HG03520 (cell line): Measurements from ENCODE around the gene UPF2.

ENCODE experiments used
- ATAC-seq: cut with Tn5 transposase; IDR thresholded peaks from one replicate; pipeline ENCODE4 v1.9.1; 2021; ENCODE audit warnings: mild to moderate bottlenecking, moderate library complexity; ENCODE audit not compliant: unreplicated experiment

The UPF2 gene

GRCh38 chr10:11962176-11962575 lies 80.4 kb downstream of the UPF2 start:
- no peak for ATAC-seq

DNA sequence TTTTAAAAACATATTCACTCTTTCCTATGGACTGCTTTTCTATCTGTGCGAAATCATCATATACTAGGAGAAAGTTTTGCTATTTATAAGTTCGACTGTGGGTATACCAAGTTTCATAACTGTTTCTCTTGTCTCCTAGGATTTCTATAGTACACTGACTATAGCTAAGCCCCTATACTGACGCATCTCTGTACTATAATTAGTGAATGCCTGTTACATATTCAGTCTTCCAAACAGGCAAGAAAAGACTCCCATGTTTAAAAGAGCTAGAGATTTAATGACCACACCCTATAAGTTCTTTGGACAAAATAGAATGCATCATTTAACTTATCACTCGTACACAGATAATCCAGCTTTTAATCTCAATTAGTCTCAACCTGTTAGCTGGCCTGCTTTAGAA lies 80.8 kb downstream of the UPF2 start:
- no peak for ATAC-seq

- no peak for ATAC-seq
Observed at GRCh38 chr10:11959966-11960365, 82.6 kb downstream of the UPF2 start.

DNA sequence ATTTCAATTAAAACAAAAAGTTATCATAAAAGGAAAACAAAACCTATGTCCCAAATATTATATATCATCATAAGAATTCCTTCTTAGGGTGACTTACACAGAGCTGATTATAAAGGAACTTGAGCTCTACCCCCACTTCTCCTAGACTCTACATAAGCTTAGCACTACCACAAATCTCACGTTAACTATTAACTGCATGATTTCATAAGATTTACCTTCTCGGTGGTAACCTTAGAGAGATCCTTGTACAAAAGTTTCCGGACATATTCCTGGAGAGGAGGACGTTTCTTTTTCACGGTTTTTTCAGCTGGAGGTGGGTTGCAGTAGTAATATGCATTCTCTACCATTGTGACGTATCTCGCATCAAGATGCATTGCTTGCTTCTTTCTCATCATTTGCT lies 83.7 kb downstream of the UPF2 start:
- no peak for ATAC-seq

DNA sequence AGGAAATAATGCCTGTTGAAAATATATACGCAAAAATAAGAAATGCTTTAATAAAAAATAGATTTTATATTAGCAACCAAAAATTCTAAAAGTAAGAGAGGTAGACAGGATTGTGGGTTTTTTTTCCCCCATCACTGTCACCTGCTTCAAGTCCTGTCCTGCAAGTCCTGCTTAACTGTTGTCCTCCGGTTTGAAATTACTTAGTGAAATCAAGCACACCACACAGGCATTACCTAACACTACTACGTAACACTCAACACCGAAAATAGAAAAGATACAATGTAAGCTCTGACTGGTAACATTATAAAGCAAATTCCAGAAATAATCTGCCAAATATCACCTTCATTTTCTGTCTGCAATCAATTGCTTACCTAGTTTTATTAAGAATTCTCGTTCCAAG lies 90.9 kb downstream of the UPF2 start:
- ATAC-seq: no peak

DNA sequence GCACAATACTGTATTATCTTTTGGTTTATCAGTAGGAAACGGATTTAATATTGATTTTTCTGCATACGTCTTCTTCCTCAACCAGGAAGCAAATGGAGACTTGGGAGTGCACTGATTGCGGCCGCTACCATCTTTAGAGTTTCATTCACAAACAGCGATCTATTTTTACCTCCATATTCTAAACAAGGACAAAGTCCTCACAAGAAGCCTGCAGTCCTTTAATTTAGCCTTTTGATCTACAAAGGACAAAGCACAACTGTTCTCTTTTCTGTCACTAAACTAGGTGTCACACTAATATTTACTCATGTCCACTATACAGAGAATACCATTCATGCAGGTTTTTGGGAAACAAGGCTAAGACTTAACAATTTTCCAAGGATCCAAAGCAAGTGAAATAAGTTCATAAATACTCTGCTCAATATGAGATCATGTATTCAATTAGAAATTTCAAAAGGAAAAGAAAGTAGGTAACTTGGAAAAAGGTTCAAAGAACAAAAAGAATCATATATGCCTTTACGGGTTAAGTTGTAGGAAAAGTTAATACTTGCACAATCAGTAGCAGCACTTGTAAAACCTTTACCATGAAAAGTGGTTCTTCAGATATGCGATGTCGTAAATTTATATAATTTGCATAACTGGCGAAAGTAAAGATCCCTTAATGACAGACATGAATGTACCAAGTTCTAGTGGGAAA lies 92.1 kb downstream of the UPF2 start:
- ATAC-seq: no peak

- no peak for ATAC-seq
Observed at GRCh38 chr10:11949152-11949551, 93.5 kb downstream of the UPF2 start.

DNA sequence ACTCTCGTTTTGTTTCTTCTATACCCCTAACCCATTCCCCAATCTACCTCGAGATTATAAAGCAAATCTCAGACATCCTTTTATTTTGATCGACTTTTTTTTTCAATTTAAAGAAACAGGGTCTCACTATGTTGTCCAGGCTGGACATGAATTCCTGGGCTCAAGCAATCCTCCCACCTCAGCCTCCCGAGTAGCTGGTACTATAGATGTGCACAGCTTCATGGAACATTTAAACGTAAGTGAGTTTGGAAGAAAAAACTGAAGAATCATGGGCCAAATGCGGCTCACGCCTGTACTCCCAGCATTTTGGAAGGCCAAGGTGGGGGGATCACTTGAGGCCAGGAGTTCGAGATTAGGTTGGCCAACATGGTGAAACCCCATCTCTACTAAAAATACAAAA lies 96.0 kb downstream of the UPF2 start:
- no peak for ATAC-seq

DNA sequence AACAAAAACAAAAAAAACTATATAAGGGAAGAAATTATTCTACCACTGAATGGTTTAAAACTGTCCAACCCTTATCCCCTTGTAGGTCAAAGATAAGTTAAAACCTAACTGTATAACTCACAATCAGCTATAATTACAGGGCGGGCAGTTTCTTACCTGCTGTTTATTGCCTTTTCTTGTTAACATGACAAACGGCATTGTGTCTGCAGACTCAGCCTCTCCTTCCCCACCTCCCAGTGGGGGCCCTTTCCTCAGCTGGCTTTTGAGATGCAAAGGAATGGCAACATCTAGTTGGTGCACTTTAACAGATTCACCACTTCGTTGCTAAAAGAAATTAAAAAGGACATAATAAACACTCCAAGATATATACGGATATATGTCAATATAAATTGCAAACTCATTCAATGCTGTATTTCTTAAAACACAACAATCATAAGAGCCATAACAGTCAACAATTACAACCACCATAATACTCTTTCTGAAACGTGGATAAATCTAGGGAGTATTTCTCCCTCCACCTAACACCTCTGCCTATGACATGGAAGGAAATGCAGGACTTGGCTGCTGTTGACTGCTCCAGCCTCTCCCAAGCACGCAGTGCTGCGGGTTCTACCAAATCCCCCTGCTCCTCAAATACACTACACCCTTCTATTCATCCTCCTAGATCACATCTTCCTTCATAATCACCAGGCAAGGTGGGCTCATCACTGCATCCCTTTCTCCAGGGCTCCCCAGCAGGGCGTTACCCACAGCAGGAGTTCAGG lies 106.0 kb downstream of the UPF2 start:
- no peak for ATAC-seq

GRCh38 chr10:11934262-11934661 lies 108.3 kb downstream of the UPF2 start:
- no peak for ATAC-seq

DNA sequence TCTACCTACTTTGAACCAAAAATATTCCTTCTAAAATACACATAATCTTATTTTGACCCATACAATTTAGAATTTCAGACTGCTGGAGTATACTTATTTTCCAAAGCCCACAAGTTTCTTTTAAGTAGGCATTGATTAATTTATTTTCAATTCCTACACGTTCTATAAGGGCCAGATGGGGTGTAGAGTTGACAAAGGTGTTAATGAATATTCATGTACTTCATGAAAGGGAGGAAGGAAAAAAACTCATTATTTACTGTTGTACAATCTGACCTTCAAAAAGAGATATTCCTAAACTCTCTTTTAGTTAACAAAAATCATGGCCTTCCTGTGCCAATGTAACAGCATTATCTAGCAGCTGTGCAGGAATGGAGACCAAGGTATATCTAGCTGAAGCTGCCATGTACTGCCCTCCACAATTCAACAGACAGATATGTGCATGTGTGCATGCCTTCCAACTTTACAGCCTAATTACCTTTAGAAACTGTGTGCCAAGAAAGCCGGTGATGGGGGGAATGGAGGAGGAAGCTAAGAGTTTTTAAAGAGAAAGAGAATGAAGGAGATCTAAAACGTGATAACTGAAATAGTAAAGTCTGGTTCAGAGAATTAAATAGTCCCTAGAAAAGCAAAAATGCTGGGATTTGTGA lies 108.9 kb downstream of the UPF2 start:
- ATAC-seq: no peak

DNA sequence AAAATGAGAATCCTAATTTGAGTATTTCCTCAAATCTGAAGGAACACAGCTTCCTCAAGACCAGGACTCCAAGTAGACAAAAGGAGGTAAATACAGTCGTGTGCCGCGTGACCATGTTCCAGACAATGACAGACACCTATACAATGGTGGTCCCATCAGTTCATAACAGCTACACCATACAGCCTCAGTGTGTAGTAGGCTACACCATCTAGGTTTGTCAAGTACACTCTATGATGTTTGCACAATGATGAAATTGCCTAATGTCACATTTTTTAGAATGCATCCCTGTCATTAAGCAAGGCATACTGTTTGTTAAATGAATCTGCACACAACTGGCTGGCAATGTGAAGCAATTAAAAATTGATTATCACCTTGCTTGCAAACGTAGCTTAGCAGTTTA lies 111.6 kb downstream of the UPF2 start:
- ATAC-seq: no peak

DNA sequence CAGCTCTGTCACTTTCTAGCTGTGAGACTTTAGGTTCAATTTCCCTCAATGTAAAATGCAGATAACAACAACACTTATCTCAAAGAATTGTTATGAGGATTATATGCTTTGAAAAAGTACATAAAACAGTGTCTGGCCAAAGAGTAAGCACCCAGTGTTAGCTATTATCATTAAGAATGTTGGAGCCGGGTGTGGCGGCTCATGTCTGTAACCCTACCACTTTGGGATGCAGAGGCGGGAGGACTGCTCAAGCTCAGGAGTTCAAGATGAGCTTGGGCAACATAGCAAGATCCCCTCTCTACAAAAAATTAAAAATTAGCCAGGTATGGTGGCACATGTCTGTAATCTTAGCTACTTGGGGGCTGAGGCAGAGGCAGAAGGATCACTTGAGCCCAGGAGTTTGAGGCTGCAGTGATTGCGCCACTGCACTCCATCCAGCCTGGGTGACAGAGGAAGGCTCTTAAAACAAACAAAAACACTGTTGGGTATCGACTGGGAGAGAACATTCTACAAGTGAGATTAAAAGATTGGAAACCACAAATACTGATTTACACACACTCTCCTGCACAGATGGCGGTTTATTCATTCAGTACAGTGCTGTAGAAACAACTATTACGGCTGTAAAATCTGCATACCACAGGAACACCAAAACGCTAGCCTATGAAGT lies 112.2 kb downstream of the UPF2 start:
- no peak for ATAC-seq

DNA sequence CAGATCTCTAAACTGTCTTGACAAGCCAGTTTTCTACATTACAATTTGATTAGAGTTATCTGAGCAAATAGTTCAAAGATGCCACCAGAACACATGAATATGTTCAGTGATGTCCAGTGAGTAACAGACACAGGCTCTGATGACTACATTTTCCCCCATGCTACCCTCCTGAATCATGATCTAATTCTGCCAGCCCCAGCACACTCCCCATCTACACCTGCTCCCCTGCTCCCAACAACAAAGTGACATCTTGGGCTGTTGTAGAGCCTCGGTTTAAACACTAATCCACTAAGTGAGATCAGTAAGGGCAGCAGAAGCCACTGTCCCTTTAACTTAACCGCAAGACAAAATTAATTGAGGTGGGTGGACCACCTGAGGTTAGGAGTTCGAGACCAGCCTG lies 114.9 kb downstream of the UPF2 start:
- ATAC-seq: no peak

- ATAC-seq: no peak
Observed at GRCh38 chr10:11921800-11922392, 120.7 kb downstream of the UPF2 start.

DNA sequence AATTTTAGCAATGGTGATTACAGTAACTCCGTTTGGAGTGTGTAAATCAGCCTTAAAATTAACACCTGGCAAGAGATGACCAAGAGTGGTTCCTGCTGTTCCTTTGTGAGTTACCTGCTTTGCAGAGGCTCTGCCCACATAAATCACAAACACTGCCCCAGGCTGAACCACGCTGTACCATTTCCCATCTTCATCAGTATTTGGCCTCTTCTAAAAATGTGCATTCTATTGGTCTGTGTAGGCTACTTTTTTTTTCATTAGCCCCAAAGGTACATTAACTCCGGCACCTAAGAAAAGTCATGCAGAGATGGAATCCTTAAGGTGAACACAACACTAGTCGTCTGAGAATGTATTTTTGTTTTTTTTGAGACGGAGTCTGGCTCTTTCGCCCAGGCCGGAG lies 123.3 kb downstream of the UPF2 start:
- ATAC-seq: no peak

- no peak for ATAC-seq
Observed at GRCh38 chr10:11918384-11918783, 124.2 kb downstream of the UPF2 start.

- ATAC-seq: no peak
Observed at GRCh38 chr10:11913079-11913641, 129.4 kb downstream of the UPF2 start.

GRCh38 chr10:11910102-11910501 lies 132.5 kb downstream of the UPF2 start:
- no peak for ATAC-seq

GRCh38 chr10:11909618-11910017 lies 133.0 kb downstream of the UPF2 start:
- ATAC-seq: no peak

GRCh38 chr10:11908991-11909390 lies 133.6 kb downstream of the UPF2 start:
- ATAC-seq: no peak
